ENCODE data around the gene ZNF692. TPM values are rescaled to one million over a fixed set of nuclear protein-coding genes. Genes with fewer than 3 reads are reported as not detected.

ZNF692 gene
- total and polyA plus RNA-seq, 2 of the 13 experiments (the other 11 are each of a cell fraction or from before 2014, with no cell fraction given): 27.3 to 45.8 TPM

DNA sequence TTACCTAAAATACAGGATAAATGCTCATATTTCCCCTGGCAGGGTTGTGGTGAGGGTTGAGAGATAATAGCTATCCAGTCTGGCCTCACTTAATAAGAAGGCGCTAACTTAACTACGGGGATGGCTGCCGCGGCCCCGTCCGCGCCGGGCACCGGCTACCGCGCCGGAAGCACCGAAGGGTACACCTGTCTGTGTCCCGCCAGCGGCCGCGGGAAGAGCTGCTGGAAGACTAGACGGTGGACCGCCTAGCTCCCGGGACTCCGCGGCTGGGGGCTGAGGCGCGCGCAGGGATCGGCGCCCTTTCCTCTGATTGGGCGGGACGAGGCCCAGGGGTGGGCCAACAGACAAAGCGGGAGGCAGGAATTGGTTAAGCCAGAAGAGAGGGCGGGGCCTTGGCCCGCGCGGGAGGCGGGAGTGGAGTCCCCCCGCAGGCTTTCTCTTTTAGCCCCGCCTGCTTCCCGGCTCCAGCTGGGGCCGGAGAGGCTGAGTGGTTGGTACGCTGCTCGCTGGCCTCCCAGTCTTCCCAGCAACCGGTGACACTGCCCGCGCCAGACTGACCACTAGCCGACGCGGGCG lies 21.0 kb downstream of the ZNF692 start, which contains the start of gene ZNF672 (continued):
- TF ChIP-seq CEBPB (IDR thresholded peaks at IDR 0.05; ENCODE audit: borderline replicate concordance, low read depth, low read length) (no peak), SMAD9 (CRISPR knock-in tag; IDR thresholded peaks at IDR 0.05) (no peak), MEIS1 (CRISPR knock-in tag; IDR thresholded peaks at IDR 0.05; ENCODE audit: borderline replicate concordance) (no peak), ZNF589 (CRISPR knock-in tag; conservative IDR thresholded peaks at IDR 0.05) (0 out of 2 replicates have a peak, but pooled peaks have one; percentile 67), FOXJ3 (CRISPR knock-in tag; IDR thresholded peaks at IDR 0.05; ENCODE audit: borderline replicate concordance) (no peak), GTF3A (CRISPR knock-in tag; conservative IDR thresholded peaks at IDR 0.05) (no peak), ZNF564 (CRISPR knock-in tag; IDR thresholded peaks at IDR 0.05) (no peak), HDAC6 (IDR thresholded peaks at IDR 0.05; ENCODE audit: low read depth, low read length) (no peak), TCF7L2 (IDR thresholded peaks at IDR 0.05; ENCODE audit: low read depth, low read length) (no peak), ZNF660 (CRISPR knock-in tag; IDR thresholded peaks at IDR 0.05; ENCODE audit: borderline replicate concordance, low read depth) (no peak), NR1H2 (CRISPR knock-in tag; IDR thresholded peaks at IDR 0.05; ENCODE audit: borderline replicate concordance, low read depth) (no peak), FIP1L1 (IDR thresholded peaks at IDR 0.05; ENCODE audit: borderline replicate concordance, insufficient read depth, low read depth, low read length) (no peak), ZNF598 (CRISPR knock-in tag; IDR thresholded peaks at IDR 0.05; ENCODE audit: borderline replicate concordance) (no peak), JDP2 (CRISPR knock-in tag; IDR thresholded peaks at IDR 0.05; ENCODE audit: borderline replicate concordance) (no peak), PRMT3 (CRISPR knock-in tag; IDR thresholded peaks at IDR 0.05; ENCODE audit: borderline replicate concordance, low read depth) (no peak), ATAD3A (CRISPR knock-in tag; IDR thresholded peaks at IDR 0.05) (no peak)
- TF ChIP-seq, protein P1, sequence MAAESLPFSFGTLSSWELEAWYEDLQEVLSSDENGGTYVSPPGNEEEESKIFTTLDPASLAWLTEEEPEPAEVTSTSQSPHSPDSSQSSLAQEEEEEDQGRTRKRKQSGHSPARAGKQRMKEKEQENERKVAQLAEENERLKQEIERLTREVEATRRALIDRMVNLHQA (CRISPR knock-in tag; IDR thresholded peaks at IDR 0.05): no peak
- TF ChIP-seq, protein P2, sequence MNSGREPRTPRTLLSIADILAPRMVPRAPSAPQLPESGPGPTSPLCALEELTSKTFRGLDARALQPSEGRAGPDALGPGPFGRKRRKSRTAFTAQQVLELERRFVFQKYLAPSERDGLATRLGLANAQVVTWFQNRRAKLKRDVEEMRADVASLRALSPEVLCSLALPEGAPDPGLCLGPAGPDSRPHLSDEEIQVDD (CRISPR knock-in tag; IDR thresholded peaks at IDR 0.05; ENCODE audit: borderline replicate concordance): no peak
- TF ChIP-seq, protein P3, sequence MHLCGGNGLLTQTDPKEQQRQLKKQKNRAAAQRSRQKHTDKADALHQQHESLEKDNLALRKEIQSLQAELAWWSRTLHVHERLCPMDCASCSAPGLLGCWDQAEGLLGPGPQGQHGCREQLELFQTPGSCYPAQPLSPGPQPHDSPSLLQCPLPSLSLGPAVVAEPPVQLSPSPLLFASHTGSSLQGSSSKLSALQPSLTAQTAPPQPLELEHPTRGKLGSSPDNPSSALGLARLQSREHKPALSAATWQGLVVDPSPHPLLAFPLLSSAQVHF (CRISPR knock-in tag; IDR thresholded peaks at IDR 0.05): peak; percentile 17; the same call in 1 of the 2 replicates
- TF ChIP-seq, protein P4, sequence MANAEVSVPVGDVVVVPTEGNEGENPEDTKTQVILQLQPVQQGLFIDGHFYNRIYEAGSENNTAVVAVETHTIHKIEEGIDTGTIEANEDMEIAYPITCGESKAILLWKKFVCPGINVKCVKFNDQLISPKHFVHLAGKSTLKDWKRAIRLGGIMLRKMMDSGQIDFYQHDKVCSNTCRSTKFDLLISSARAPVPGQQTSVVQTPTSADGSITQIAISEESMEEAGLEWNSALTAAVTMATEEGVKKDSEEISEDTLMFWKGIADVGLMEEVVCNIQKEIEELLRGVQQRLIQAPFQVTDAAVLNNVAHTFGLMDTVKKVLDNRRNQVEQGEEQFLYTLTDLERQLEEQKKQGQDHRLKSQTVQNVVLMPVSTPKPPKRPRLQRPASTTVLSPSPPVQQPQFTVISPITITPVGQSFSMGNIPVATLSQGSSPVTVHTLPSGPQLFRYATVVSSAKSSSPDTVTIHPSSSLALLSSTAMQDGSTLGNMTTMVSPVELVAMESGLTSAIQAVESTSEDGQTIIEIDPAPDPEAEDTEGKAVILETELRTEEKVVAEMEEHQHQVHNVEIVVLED (CRISPR knock-in tag; IDR thresholded peaks at IDR 0.05; ENCODE audit: borderline replicate concordance): no peak
- TF ChIP-seq, protein P5, sequence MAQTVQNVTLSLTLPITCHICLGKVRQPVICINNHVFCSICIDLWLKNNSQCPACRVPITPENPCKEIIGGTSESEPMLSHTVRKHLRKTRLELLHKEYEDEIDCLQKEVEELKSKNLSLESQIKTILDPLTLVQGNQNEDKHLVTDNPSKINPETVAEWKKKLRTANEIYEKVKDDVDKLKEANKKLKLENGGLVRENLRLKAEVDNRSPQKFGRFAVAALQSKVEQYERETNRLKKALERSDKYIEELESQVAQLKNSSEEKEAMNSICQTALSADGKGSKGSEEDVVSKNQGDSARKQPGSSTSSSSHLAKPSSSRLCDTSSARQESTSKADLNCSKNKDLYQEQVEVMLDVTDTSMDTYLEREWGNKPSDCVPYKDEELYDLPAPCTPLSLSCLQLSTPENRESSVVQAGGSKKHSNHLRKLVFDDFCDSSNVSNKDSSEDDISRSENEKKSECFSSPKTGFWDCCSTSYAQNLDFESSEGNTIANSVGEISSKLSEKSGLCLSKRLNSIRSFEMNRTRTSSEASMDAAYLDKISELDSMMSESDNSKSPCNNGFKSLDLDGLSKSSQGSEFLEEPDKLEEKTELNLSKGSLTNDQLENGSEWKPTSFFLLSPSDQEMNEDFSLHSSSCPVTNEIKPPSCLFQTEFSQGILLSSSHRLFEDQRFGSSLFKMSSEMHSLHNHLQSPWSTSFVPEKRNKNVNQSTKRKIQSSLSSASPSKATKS (CRISPR knock-in tag; IDR thresholded peaks at IDR 0.05): no peak

All from HepG2 (cell line).